IPS DF 4.7 (cell line): ENCODE measurements around the gene ACBD6.

Experiments used
- DNase-seq: peaks from one replicate; pipeline ENCODE4 v3.0.0-alpha.2; 2013; ENCODE audit warnings: low spot score; ENCODE audit errors: extremely low read depth

The ACBD6 gene

DNA sequence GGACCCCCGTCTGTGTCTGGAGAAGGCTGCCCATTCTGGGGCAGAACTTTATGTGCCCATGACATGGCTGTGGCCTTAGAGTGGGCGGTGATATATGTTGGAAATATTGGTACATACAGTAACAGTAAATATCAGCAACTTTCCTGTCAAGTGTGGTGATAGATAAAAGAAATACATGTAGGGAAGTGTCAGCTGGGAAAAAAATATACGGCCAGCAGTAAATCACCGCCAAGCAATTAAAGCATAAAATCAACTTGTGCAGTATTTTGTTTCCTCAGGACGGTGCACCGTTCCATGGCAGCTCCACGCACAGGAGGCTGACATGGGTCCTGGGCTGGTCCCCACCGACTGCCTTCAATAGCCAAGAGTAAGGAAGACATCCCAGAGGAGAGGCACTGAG lies 244.9 kb downstream of the ACBD6 start:
- no peak for DNase-seq

GRCh38 chr1:180257028-180257386 lies 245.4 kb downstream of the ACBD6 start:
- no peak for DNase-seq

GRCh38 chr1:180256341-180257027 lies 245.9 kb downstream of the ACBD6 start:
- no peak for DNase-seq

- no peak for DNase-seq
Observed at GRCh38 chr1:180255536-180256340, 246.6 kb downstream of the ACBD6 start.

- no peak for DNase-seq
Observed at GRCh38 chr1:180254854-180255253, 247.5 kb downstream of the ACBD6 start.

GRCh38 chr1:180254496-180254819 lies 247.9 kb downstream of the ACBD6 start:
- DNase-seq: no peak

DNA sequence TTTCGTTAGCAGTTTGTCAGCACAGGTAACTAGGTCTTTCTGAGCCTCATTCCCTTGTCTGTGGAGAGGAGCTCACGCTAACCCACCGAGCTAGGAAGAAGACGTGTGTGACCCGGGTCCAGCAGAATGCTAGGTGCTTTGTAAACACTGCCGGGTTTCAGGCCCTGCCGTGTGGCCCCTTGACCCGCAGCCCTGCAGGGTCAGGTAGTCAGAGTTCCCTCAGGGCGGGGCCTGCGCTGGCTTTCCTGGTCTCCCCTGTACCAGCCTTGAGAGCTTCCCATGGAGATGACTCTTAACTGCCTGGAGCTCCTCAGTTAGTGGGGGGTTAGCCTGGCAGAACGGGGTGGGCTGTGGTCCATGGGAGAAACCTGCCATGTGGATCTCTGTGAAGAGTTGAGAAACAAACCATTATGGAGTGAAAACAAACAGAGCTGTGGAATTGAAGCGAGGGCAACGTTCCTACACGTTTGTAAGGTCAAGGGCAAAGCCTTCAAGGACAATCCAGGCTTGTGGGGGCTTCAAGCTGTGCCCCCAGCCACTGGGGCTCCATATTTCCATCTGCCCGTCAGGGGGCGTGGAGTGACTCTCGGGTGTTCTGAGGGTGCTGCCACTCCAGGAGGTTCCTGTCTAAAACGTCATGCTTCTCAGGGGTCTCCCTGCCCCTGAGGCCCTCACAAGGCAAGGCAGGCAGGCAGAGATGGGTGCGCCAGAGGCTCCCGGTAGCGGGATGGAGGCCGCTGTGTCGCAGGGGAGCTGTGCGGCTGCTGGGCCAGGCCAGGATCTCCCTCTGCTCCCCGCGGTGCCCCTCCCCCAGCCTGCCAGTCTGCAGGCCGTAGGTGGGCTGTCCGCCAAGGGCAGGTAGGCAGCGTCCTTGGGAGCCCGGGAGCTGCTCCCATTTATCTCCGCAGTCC lies 248.5 kb downstream of the ACBD6 start:
- no peak for DNase-seq

DNA sequence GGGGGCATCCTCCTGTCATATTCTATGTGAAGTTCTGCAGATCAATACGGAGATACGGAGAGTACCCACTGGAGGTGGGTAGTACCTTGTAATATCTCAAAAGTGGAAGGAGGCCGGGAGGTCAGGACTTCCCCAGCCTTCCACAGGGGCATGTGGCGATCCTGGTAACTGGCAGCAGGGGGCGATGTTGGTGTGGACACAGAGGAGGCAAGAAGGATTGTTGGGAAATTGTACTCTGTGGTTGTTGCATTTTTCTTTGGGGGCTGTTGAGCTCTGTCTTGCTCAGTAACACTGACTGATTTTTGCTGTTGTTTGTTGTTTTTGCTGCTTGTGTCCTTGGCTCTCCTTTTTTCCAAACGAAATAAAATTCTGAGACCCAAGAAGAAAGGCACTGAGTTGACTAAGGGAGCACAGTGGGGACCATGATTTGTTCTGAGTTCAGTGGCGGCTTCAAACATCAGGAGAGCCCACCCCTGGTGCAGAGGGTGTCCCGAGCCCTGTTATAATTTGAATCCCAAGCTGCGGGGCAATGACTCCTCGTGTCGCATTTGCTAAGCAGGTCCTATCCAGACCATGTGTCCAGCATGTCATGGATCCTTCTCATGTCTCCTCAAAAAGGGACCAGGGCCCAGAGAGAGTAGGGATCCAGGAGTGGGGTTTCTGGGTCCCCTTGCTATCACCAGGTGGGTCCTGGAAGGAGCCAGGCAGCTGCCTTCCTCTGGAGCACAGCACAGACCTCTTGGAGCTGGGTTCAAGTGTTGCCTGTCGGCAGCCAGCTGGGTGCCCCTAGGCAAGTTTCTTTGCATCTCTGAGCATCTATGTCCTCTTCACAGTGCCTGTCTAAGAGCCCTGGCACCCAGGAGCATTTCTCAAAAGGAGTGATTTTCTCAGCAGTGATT lies 249.5 kb downstream of the ACBD6 start:
- DNase-seq: no peak

GRCh38 chr1:180251526-180252305 lies 250.7 kb downstream of the ACBD6 start:
- DNase-seq: no peak

DNA sequence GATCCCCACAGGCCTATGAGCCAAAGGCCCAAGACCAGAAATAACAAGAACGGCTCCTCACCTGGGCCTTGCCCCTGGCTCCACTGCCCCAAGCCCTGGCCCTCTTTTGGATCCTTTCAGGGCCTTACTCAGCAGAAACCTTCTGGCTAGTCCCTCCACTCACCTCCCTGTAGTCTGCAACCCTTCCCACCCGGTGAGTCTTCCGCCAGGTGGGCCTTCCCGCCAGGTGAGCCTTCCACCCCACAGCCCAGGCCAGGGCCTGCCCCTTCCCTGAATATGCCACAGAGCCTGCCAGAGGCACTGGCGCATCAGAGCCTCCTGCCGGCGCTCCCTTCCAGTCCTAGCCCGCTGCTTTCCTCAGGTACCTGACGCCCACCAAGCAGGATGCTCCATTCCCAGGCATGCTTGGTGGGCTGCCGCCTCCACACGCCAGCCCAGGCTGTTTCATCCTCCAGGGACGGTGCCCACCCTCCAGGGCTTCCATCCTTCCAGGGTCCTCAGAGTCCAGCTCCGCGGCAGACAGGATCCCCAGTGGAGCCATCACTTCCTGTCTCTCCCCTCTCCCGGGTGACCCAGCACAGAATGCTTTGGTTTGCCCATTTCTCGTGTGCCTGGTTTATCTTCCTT lies 251.4 kb downstream of the ACBD6 start:
- no peak for DNase-seq

DNA sequence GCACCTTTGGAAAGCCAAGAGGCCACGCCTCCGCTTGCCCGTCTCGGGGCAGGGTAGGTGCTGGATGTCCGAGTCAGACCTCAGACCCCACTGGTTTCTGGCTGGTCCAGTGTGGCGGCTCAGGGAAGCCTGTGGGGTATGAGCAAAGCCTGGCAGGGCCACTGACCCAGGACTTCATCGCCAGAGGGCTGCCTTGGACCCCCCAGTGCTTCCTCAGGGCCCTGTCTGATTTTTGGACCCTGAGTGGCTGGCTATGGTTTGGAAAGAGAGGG lies 251.9 kb downstream of the ACBD6 start:
- no peak for DNase-seq

DNA sequence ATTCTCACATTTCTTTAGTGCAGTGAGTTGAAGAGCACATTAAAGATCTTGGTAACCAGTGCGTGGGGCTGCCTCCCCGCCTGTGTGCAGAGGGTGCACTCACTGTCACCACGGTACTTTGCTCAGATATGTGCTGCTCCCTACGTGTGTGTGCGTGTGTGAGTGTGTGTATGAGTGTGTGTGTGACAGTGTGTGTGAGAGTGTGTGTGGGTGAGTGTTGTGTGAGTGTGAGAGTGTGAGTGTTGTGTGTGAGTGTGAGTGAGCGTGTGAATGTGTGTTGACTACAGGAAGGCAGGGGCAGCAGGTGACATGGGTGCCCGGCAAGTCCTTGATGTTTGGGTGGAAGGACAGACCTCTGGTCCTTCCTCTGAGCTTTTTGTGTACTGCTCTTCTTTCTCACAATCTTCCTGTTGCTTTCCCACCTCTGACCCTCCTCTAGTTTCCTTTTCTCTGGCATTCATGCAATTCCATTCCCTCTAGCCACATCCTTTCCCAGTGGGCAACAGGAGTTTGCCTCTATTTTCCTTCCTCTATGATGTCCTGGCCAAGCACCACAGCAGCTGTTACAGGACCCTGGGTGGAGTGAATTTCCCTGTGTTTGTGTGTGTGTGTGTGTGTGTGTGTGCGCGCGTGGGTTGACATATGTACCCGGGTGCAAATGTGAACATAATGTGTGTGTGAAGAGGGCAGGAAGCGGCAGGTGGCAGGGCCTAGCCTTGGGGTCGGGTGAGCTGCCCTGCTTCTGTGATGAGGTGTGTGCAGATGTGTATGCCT lies 252.5 kb downstream of the ACBD6 start:
- no peak for DNase-seq

DNA sequence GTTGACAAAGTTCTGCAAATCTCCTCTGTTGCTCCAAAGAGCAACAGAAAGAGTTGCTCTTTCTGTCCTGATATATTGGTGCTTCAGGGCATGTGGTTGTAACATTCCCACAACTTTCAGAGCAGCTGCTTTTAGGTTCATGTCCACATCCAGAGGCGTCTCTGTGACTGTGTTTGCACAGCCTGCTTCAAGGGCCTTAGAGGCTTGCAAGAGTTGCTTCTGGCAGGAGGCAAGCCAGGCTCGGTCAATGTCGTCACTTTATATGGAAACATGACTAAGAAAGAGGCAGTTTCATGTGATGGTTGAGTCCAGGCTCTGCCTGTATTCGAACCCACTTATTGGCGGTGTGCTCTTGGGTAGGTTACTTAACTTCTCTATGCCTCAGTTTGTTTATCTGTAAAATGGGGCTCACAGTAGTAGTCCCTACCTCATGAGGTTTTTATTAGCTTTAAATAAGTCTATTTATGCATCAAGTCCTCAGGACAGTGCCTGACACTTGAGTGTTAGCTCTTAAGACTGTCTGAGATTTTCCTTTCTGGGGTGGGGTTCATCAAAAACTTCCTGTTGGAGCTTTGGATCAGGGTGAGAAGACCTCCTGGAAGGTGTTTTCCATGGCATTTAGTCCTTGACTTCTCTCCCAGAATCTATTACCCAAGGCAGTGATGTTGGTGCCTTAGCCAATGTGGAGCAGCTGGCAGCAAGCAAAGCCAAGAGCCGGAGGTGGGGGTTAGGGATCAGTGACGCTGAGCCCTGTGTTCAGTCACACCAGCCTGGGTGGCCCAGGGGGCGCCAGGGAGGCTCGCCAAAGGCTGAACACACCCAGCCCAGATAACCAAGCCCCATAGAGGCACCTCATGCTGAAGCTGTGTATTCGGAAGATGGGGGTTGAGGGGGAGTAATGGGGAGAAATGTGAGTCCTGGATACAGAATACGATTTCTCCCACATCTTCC lies 253.4 kb downstream of the ACBD6 start:
- no peak for DNase-seq

GRCh38 chr1:180248176-180248575 lies 254.2 kb downstream of the ACBD6 start:
- no peak for DNase-seq

DNA sequence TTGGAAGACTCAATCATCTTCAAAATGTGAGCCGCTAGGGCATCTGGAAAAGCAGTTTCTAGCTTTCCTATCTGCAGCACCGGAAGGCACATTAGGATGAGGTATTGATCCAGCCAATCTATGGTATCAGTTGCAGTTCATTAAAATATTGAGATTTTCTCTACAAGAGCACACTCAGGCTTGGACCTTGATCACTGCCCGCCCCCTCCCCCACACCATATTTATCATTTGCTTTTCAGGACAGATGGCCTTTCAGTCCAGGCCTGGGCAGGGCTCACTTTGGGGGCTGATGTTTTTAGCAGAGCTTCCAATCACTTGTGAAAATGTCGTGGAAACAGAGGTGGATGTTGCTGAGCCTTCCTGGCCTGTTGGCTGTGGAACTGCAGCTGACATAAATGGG lies 254.8 kb downstream of the ACBD6 start:
- DNase-seq: no peak

- DNase-seq: no peak
Observed at GRCh38 chr1:180247061-180247460, 255.3 kb downstream of the ACBD6 start.

DNA sequence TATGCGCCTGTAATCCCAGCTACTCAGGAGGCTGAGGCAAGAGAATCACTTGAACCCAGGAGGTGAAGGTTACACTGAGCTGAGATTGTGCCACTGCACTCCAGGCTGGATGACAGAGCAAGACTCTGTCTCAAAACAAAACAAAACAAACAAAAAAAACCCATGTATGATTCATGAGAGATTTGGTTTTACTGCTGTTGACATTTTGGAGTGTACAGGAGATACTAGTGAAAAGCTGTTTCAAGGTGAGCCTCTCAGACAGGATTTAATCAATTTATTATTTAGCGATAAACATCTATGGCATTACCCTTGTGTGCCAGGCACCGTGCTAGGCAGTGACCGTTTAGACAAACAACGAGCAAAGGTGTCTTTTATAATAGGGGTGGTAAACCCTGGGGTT lies 255.8 kb downstream of the ACBD6 start:
- DNase-seq: no peak

DNA sequence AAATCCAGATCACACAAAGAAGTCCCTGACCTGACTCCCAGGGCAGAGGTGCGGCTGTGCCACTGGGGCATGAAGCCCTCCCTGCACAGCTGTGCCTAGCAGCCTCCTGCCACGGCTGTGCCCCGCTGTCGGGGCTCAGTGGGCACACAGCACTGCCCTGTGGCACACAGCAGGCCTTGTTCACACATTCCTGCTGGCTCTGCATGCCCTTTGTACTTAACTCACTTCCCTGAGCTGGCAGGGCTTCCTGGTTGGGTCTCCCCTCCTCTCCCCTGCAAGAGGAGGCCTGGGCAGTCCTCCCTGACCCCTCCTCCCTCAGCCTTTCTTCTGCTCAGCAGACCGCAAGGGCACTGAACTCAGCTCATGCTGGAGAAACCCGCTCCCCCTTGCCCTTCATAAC lies 257.5 kb downstream of the ACBD6 start:
- no peak for DNase-seq
